Activated T-helper 2 cell treated with anti-CD3 and anti-CD28 coated beads, Interferon-gamma antibody, Interleukin-2, Interleukin-4, amounts not matched to agents 10 μg/mL and 5 μg/mL and 100 μg/mL, durations not matched to agents 14 hours and 24 hours and 36 hours (primary cell): ENCODE measurements around the gene BCAS1. TPM values are rescaled to one million over a fixed set of nuclear protein-coding genes. Genes with fewer than 3 reads are reported as not detected.

Experiments used
- DNase-seq: peaks from one replicate; pipeline ENCODE4 v3.0.0; 2021; ENCODE audit warnings: low spot score
- H3K27ac Mint-ChIP-seq: one replicate; pipeline ENCODE4 v1.8.0; 2021; ENCODE audit warnings: mixed read lengths
- H3K27me3 Mint-ChIP-seq: one replicate; pipeline ENCODE4 v1.8.0; 2021; ENCODE audit warnings: low read depth, mixed read lengths
- H3K36me3 Mint-ChIP-seq: one replicate; pipeline ENCODE4 v1.8.0; 2021; ENCODE audit warnings: low read depth, mixed read lengths
- H3K4me1 Mint-ChIP-seq: one replicate; pipeline ENCODE4 v1.8.0; 2021; ENCODE audit warnings: low read depth, mixed read lengths
- H3K4me3 Mint-ChIP-seq: one replicate; pipeline ENCODE4 v1.8.0; 2021; ENCODE audit warnings: low read depth, mild to moderate bottlenecking, moderate library complexity, mixed read lengths
- H3K9me3 Mint-ChIP-seq: one replicate; pipeline ENCODE4 v1.8.0; 2021; ENCODE audit warnings: mixed read lengths
- intact Hi-C: fragments of 100-400 bp; cut with micrococcal nuclease; formaldehyde crosslinking; loops from one replicate; pipeline ENCODE4 v1.15.1; 2023
- total RNA-seq: library from RNA; stranded (reverse); gene quantifications from 2 replicates; pipeline ENCODE4 v1.2.3, GENCODE V29; 2022

The BCAS1 gene
- total RNA-seq, 1 donor from 2014 or later = not detected

- Mint-ChIP-seq H3K4me1 (peaks cover 11% of the 10 kb centered on the region), H3K4me3 (no peak overlapping the region), H3K27me3 (peaks cover 4% of the 10 kb centered on the region), H3K27ac (no peak overlapping the region), H3K36me3 (no peaks in the 10 kb centered on the region), H3K9me3 (peaks cover 3% of the 10 kb centered on the region)
- intact Hi-C loops = no loop called here
- DNase-seq = no peak
These were observed 37.9 kb upstream of the BCAS1 start for GRCh38 chr20:54108326-54108642.

- no peak for DNase-seq
- Mint-ChIP-seq H3K4me3 (no peak overlapping the region), H3K27ac (no peak overlapping the region), H3K9me3 (peaks cover 3% of the 10 kb centered on the region), H3K36me3 (no peaks in the 10 kb centered on the region), H3K27me3 (peaks cover 5% of the 10 kb centered on the region), H3K4me1 (peaks cover 11% of the 10 kb centered on the region)
- intact Hi-C loops = no loop called here
These were observed 37.4 kb upstream of the BCAS1 start for GRCh38 chr20:54107600-54108325.

- intact Hi-C loops = no loop called here
- no peak for DNase-seq
- peaks cover 11% of the 10 kb centered on the region for H3K4me1 Mint-ChIP-seq
- H3K4me3 Mint-ChIP-seq = no peak overlapping the region
- peaks cover 5% of the 10 kb centered on the region for H3K27me3 Mint-ChIP-seq
- H3K27ac Mint-ChIP-seq = no peak overlapping the region
- H3K36me3 Mint-ChIP-seq = no peaks in the 10 kb centered on the region
- H3K9me3 Mint-ChIP-seq = peaks cover 3% of the 10 kb centered on the region
These were observed 36.8 kb upstream of the BCAS1 start for GRCh38 chr20:54107181-54107580.

- H3K36me3 Mint-ChIP-seq = no peaks in the 10 kb centered on the region
- H3K27ac Mint-ChIP-seq = no peak overlapping the region
- H3K27me3 Mint-ChIP-seq = peaks cover 5% of the 10 kb centered on the region
- H3K4me3 Mint-ChIP-seq = no peak overlapping the region
- DNase-seq = no peak
- intact Hi-C loops = no loop called here
- no peaks in the 10 kb centered on the region for H3K9me3 Mint-ChIP-seq
- peaks cover 11% of the 10 kb centered on the region for H3K4me1 Mint-ChIP-seq
These were observed 35.8 kb upstream of the BCAS1 start for GRCh38 chr20:54106162-54106561.

- H3K9me3 Mint-ChIP-seq = no peaks in the 10 kb centered on the region
- intact Hi-C loops = no loop called here
- no peak for DNase-seq
- H3K27ac Mint-ChIP-seq = no peak overlapping the region
- peaks cover 5% of the 10 kb centered on the region for H3K27me3 Mint-ChIP-seq
- H3K36me3 Mint-ChIP-seq = no peaks in the 10 kb centered on the region
- H3K4me1 Mint-ChIP-seq = peaks cover 11% of the 10 kb centered on the region
- no peak overlapping the region for H3K4me3 Mint-ChIP-seq
These were observed 35.3 kb upstream of the BCAS1 start for GRCh38 chr20:54105653-54106052.

GRCh38 chr20:54104781-54105180, 34.4 kb upstream of the BCAS1 start:
- Mint-ChIP-seq H3K36me3 (no peaks in the 10 kb centered on the region), H3K4me3 (no peak overlapping the region), H3K27me3 (peaks cover 5% of the 10 kb centered on the region), H3K4me1 (peaks cover 5% of the 10 kb centered on the region), H3K27ac (no peak overlapping the region), H3K9me3 (no peaks in the 10 kb centered on the region)
- intact Hi-C loops = no loop called here
- no peak for DNase-seq

- H3K27ac Mint-ChIP-seq = no peak overlapping the region
- no peaks in the 10 kb centered on the region for H3K9me3 Mint-ChIP-seq
- intact Hi-C loops = no loop called here
- H3K4me1 Mint-ChIP-seq = peaks cover 5% of the 10 kb centered on the region
- DNase-seq = no peak
- H3K36me3 Mint-ChIP-seq = no peaks in the 10 kb centered on the region
- peaks cover 5% of the 10 kb centered on the region for H3K27me3 Mint-ChIP-seq
- H3K4me3 Mint-ChIP-seq = no peak overlapping the region
These were observed 33.6 kb upstream of the BCAS1 start for GRCh38 chr20:54103762-54104600.

GRCh38 chr20:54103067-54103761, 32.8 kb upstream of the BCAS1 start:
- Mint-ChIP-seq H3K36me3 (no peaks in the 10 kb centered on the region), H3K4me3 (no peak overlapping the region), H3K27ac (no peak overlapping the region), H3K27me3 (peaks cover 9% of the 10 kb centered on the region), H3K4me1 (peaks cover 5% of the 10 kb centered on the region), H3K9me3 (no peaks in the 10 kb centered on the region)
- peak; percentile 67 for DNase-seq
- intact Hi-C loops = no loop called here

GRCh38 chr20:54102543-54102942, 32.1 kb upstream of the BCAS1 start:
- Mint-ChIP-seq H3K27me3 (peaks cover 11% of the 10 kb centered on the region), H3K9me3 (no peaks in the 10 kb centered on the region), H3K4me3 (no peak overlapping the region), H3K27ac (no peak overlapping the region), H3K4me1 (peaks cover 5% of the 10 kb centered on the region), H3K36me3 (no peaks in the 10 kb centered on the region)
- intact Hi-C loops = no loop called here
- no peak for DNase-seq

GRCh38 chr20:54100563-54100962, 30.2 kb upstream of the BCAS1 start:
- peaks cover 11% of the 10 kb centered on the region for H3K27me3 Mint-ChIP-seq
- no peak for DNase-seq
- no peak overlapping the region for H3K27ac Mint-ChIP-seq
- H3K36me3 Mint-ChIP-seq = no peaks in the 10 kb centered on the region
- H3K4me3 Mint-ChIP-seq = no peak overlapping the region
- intact Hi-C loops = no loop called here
- H3K9me3 Mint-ChIP-seq = no peaks in the 10 kb centered on the region
- peaks cover 9% of the 10 kb centered on the region for H3K4me1 Mint-ChIP-seq

GRCh38 chr20:54099894-54100293, 29.5 kb upstream of the BCAS1 start:
- no peak for DNase-seq
- H3K27ac Mint-ChIP-seq = no peak overlapping the region
- H3K4me1 Mint-ChIP-seq = peaks cover 6% of the 10 kb centered on the region
- peaks cover 8% of the 10 kb centered on the region for H3K27me3 Mint-ChIP-seq
- intact Hi-C loops = no loop called here
- H3K9me3 Mint-ChIP-seq = no peaks in the 10 kb centered on the region
- H3K4me3 Mint-ChIP-seq = no peak overlapping the region
- no peaks in the 10 kb centered on the region for H3K36me3 Mint-ChIP-seq

- H3K9me3 Mint-ChIP-seq = no peaks in the 10 kb centered on the region
- H3K27me3 Mint-ChIP-seq = peaks cover 7% of the 10 kb centered on the region
- H3K27ac Mint-ChIP-seq = no peak overlapping the region
- no peak overlapping the region for H3K4me3 Mint-ChIP-seq
- DNase-seq = no peak
- peaks cover 4% of the 10 kb centered on the region for H3K4me1 Mint-ChIP-seq
- intact Hi-C loops = no loop called here
- H3K36me3 Mint-ChIP-seq = no peaks in the 10 kb centered on the region
These were observed 27.7 kb upstream of the BCAS1 start for GRCh38 chr20:54098047-54098446.

- Mint-ChIP-seq H3K9me3 (no peaks in the 10 kb centered on the region), H3K4me3 (no peak overlapping the region), H3K27me3 (peaks cover 11% of the 10 kb centered on the region), H3K4me1 (peaks cover 4% of the 10 kb centered on the region), H3K27ac (no peak overlapping the region), H3K36me3 (no peaks in the 10 kb centered on the region)
- intact Hi-C loops = no loop called here
- no peak for DNase-seq
These were observed 26.8 kb upstream of the BCAS1 start for GRCh38 chr20:54097236-54097529.
